Activated CD4-positive, alpha-beta T cell treated with anti-CD3 and anti-CD28 coated beads, Interleukin-2, amount 50 U/mL, for 4 hours (primary cell): ENCODE results near the gene ICOS.

Source experiments
- DNase-seq, 2 experiments: peaks; one replicate each; pipeline ENCODE4 v3.0.0-alpha.2; 2020

Gene ICOS

DNA sequence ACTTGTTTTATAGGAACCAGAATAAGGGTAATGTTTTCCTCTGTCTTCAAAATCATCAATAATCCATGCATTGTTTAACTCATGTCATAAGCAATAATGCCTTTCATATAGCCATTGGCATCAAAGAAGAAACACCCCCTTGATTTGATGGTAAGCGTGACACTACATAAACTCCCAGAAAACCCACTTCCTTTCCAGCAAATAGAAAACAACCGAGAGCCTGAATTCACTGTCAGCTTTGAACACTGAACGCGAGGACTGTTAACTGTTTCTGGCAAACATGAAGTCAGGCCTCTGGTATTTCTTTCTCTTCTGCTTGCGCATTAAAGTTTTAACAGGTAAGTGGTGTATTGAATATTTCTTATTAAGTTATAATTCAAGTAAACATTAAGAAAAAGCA, at the start of gene ICOS:
Gene ICOS, plus strand, starts transcription at position 229 of the 400 bp plus-strand sequence. Its CDS starts 52 bp downstream, at position 281.
- DNase-seq = no peak

DNA sequence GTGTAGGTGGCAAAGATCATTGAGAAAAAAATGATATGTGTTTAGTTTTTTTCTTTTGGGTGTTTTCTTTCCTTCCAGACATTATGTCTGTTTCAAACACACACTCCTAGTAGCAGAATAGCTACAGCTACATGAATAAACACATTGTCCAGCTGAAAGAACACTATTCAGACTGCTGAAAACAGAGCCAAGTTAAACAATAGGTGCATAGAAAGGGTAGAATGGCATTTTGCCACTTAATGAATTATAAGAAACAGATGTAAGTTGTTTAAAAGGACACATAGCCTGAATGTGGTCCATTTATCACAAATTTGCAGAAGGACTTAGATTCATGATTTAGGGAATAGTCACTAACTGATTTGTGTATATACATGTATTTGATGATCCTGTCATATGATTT, 48.9 kb upstream of the ICOS start:
- DNase-seq = no peak

DNA sequence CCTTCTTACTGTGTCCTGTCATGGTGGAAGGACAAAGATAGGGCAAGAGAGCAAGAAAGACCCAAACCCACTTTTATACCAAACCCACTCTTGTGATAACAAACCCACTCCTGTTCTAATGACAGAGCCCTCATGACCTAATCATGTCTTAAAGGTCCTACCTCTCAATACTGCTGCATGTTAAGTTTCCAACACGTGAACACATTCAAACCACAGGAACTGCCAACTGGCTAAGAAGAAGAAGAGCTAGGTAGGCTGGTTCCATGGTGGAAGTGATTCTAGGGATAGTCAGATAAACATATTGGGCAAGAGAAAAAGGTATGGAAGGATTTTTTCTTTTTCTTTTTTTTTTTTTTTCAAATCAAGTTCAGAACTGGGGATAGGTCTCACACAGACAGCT, 47.0 kb upstream of the ICOS start:
- no peak for DNase-seq

GRCh38 chr2:203889944-203890343, 46.6 kb upstream of the ICOS start:
- DNase-seq = no peak

DNA sequence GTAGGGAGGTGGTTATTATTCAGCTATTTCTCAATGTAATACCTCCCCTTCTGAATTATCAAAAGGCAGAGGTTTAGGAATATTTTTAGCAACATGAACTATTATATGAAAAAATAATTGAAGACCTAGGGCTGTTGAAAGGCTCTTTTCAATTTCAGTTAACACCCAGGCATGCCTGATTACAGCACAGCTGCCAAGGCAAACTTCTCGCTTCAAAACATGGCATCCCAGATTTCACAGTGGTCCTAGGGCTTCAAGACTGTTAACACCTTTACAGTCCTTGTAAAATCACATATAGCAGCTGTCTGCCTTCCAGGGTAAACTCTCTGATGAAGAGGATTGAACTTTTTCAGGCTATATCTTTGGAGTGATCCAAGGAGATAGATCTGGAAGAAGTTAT, 45.8 kb upstream of the ICOS start:
- no peak for DNase-seq

DNA sequence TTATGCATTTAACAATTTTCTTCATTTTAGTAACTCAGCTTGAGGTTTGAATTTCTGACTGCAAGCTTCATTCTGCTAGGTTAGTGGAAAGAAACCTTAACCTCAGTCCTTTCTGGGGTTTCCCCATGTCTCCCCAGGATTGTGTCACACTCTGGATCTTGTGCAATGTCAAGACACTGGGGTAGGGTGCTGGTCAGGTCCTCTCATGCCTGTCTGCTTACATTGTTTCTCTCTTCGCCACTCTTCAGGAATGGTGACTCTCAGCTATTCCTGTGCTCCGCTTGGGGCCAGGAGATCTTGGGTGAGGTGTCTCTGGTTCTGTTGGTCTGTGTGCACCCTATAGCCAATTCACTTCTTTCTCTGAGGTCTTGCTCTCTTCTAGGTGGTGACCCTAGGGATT, 45.1 kb upstream of the ICOS start:
- no peak for DNase-seq

GRCh38 chr2:203892207-203892606, 44.4 kb upstream of the ICOS start:
- DNase-seq = no peak

DNA sequence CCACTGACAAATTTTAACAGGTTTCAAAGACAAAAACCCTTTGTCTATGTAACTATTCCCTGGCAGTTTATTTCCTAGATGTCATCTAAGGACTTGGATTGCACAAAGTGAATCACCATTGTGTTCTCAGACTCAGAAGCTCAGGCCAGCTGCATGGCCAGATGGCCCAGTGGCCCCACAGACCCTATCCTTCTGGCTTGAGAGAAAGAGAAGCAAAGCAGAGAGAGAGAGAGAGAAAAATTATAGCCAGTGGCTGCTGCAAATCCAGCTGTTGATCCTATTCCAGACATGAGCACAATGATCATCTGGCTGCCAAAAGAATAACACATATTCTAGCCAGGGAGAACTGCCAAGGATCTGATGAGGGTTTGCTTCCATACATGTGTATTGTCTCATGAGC, 43.2 kb upstream of the ICOS start:
- no peak for DNase-seq

- DNase-seq = no peak
These were observed 42.7 kb upstream of the ICOS start for GRCh38 chr2:203893840-203894239.

DNA sequence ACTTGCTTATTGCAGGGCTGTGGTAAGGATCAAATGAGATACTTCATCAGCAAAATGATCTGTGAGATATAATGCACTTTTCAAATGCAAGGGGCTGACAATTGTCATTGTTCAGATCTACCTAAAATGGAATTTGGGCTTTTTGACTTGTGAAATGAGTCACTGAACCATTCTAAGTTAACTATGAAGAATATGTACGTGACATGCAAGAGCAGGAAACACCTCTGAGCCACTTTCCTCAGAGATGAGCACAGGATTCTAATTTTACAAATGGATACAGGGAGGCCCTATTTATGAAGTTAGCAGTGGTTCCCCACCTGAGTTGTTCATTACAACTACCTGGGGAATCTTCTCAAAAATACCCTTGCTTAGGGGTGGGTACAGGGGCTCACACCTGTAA, 42.3 kb upstream of the ICOS start:
- no peak for DNase-seq

- DNase-seq = no peak
These were observed 39.0 kb upstream of the ICOS start for GRCh38 chr2:203897544-203897943.

GRCh38 chr2:203898657-203899056, 37.9 kb upstream of the ICOS start:
- DNase-seq = no peak

GRCh38 chr2:203900253-203900652, 36.3 kb upstream of the ICOS start:
- no peak for DNase-seq

DNA sequence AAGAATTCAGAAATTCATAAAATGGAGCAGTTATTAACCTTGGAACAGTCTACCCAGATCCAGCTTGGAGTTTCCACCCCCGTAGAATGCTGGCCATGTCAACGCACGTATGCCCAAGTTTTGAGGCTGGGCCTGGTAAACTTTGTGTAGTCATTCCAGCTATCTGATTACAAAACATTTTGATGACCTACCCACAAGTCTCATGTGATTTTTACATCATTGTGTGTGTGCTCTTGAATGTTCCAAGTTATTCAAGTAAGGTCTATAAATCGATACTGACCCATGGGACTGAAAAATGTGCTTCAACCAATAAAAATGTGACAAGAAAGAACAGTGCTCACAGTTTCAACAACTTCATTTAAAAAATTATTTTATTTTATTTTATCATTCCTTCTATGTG, 32.5 kb upstream of the ICOS start:
- no peak for DNase-seq

- DNase-seq = no peak
These were observed 30.9 kb upstream of the ICOS start for GRCh38 chr2:203905656-203906055.

DNA sequence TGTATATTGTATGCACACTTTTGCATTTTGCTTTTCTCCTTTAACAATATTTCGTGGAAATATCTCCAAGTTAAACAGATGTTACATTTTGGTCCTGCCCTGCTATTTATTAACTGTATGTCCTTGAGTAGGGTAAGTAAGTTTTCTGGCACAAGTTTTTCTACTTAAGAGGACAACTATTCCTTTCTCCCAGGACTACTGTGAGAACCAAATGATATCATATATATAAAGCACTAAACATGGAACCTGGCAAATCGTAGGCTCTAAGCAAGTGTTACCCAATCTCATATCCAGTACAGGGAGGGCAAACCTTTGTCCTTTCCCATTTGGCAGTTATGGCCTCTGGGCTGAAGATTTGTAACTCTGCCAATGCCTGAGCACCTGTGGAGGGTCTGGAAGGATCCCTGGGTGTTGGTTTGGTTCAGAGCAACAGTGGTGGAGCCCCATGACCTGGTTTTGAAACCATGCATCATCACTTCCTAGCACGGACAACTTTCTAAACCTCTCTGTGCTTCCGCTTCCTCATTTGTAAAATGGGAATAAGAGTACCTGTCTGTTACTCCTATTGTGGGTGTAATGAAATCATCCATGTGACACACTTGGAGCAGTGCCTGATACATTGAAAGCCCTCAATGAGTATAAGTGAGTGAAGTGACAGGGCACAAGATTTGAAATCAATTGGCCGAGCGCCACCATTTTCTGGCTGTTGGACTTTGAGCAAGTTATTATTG, 28.3 kb upstream of the ICOS start:
- no peak for DNase-seq

DNA sequence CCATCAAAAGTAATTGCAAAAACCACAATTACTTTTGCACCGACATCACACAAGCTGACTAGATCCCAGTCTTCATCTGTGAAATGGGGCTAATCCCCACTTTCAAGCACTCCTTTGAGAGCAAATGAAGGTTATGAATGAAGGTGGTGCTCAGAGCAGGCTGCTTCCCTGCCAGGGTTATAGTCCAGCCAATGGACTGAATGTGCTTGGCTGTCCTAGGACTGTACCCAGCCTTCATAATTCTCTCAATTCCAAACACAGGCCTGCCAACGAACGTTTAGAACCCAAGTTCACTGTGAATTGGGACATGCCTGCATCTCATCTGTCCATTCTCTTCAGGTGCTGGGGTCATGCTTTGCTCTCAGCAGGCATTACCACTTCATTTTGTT, 27.8 kb upstream of the ICOS start:
- no peak for DNase-seq

DNA sequence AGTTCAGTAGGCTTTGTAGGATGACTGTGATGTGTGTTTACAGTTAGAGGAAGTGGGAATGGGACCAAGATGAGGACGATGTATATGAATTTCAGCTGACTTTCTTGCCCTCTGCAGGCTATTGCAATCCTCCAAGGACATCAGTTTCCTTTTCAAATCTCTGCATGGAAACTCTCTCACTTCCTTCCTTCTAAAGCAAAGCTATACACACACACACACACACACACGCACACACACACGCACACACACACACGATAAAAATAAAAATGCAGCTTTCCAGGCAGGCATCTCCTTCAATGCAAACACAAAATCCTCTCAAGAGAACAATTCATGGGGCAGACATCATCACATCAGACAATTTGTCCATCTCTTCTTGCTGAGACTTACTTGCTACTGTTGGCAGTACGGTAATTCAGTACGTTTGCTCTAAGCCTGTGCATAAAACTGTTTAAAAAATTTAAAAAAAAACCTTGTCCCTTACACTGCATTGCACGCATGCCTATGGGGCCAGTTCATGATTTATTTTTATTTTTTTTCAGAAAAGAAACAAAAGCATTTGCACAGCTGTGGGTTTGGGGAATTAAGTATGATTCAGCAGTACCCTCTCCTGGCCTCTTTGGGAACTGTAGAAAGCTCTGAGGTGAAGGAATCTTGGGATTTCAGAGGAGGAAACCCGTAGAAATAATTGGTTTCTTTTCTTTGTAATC, 27.1 kb upstream of the ICOS start:
- DNase-seq = no peak

DNA sequence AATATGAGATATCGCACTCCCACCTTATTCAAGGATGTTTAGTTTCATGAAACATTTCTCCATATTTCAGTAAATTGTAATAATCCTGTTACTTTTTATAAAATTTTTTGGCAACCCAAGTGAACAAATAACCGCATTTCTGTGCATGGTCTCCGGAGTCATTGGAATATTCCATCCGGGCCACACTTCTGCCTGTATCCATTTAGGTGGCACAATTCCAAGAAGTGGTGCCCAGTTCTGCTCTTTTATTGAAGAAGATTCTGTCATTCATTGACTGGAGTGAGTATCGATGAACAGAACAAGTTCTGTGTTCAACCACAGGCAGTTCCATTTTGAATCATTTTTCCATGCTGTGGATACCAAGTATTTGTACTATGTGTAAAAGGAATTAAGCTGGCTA, 26.6 kb upstream of the ICOS start:
- DNase-seq = no peak

DNA sequence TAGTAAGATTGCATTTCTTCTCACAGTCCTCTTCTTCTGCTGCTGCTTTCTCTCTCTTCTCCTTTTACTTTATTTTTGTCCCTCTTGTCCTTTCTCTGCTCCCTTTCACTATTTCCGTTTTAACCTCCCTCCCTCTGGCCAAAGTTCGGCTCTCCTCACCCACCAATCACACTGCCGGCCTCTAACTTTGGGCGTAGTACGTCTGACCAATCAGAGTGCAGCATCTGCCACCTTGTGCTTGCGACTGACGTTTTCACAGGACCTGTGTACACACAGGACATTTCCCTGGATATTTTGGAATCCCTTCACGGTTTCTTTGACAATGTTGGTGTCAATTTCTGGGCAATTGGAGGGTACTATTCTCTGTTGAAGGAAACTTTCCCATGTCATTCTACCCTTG, 22.6 kb upstream of the ICOS start:
- no peak for DNase-seq

GRCh38 chr2:203914546-203915182, 21.9 kb upstream of the ICOS start:
- DNase-seq = no peak

GRCh38 chr2:203915256-203915655, 21.3 kb upstream of the ICOS start:
- no peak for DNase-seq

GRCh38 chr2:203916756-203917155, 19.8 kb upstream of the ICOS start:
- DNase-seq = no peak

DNA sequence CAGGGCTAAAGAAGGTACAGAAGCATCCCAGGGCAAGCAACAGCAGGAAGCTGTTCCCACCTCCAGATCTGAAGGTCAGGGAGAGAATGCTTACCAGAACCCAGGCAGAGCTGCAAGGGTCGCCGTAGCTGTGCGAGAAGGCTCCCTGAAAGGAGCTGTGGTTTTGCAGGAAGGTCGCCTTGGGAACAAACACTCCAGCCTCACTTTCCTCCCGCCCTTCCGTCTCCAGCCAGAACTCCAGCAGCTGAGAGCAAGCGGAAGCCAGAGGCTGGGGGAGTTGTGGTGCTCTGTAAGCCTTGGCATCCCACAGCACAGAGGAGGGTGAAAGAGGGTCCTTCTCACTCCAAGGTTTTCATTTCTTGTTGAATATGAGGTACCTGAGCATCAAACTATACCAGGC, 18.3 kb upstream of the ICOS start:
- no peak for DNase-seq
